LoVo (cell line): ENCODE data around the gene KHDRBS2.

ENCODE experiments used
- DNase-seq: peaks from one replicate; pipeline ENCODE4 v3.0.0-alpha.2; 2016; ENCODE audit warnings: low spot score

The KHDRBS2 gene

GRCh38 chr6:62175195-62175594 is 110.8 kb downstream of the KHDRBS2 start:
- no peak for DNase-seq

DNA sequence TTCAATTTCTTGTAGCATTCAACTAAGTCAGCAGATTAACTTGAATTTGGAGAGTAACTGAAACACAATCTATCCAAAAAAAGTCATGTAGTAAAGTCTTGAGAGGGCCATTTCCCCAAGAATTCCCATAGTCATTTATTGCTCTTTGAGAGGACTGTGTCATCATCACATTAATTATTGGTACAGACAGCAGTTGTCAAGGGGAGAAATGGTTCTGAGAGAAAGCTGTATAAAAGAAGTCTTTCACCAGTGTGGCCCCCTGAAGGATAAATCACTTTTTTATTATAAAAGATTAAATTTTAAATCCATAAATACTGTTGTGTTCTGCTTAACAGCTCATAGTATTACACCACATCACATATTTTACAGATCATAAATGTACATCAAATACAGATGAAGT is 111.5 kb downstream of the KHDRBS2 start:
- DNase-seq = no peak

GRCh38 chr6:62167736-62168135 is 118.3 kb downstream of the KHDRBS2 start:
- DNase-seq = no peak

GRCh38 chr6:62162858-62163257 is 123.2 kb downstream of the KHDRBS2 start:
- no peak for DNase-seq

DNA sequence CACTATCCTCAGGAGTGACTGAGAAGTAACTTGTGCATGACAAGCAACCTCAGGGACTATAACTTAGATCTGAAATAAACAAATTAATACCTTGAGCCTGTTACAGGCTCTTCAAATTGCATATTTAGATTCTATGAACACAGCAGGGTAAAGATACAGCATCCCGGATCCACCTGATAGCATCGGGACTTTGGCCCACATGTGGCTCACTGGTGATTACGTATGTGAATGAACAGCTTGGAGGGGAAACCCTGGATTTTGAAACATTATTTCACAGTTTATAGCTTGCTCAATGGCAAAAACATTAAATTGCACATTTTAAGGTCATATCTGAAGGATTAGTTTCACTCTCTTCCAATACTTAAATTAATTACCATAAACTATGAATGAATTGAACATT is 133.2 kb downstream of the KHDRBS2 start:
- no peak for DNase-seq

DNA sequence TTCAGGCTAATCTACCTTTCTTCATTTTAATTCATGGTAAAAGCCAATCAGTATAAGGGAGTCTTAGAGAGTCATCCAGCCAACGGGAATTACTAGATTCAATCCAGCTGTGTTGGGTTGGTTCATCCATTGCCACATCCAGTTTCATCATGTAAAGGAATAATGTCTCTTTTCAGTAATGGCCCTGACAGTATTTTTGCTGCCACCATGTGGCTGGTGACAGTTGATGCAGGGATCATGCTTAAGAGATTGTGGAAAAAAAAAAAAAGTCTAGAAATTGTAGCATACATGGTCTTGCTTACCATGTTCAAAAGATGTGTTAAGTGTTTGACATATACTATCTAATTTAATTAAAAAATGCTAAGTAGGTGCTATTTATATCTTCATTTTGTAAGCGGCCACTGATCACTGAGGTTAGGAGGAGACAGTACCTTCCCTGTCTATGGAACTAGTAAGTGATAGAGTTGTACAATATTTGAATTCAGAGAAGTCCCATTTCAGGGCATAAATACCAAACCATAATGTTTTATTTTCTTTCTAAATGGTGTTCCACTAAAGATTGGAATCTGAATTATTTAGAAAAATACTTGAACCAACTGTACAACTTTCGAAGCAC is 135.9 kb downstream of the KHDRBS2 start:
- peak; percentile 37 for DNase-seq

DNA sequence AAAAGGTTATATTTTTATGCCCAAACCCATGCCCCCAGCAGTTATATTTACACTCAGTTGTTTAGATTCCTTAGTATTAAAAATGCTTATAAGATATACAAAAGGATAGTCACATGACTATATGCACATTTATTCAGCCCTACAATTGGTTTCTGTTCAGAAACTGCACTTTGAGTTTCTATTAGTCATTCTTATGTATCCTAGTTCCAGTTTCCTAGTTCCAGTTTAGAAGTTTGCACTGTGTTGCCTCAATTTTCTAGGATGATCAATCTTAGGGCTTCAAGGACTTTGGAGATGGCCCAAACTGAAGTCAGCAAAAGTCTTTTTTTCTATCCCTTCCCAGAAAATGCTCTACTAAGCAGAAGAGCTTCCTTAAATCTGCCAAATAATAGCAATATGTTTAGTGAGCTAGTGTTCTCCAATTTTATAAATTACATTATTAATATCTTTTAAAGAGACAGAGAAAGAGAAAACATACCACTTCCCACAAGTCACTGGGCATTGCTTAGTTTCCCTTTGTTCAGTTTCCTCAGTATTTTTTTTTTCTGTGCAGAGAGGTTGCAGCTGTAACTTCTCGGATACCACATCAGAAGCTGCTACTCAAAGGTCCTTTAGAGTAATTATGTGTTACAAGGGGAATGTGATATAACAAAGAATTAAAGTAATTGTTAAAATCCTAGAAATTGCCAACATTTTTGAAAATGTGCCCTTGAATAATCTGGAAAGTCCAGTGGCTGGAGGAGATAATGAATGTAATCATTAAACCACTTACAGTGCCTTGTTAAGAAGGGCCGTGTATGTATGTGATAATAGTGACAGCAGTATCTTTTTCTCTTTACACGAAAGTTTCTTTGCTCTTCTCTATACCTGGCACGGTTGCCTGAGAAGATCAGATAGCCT is 138.8 kb downstream of the KHDRBS2 start:
- no peak for DNase-seq

GRCh38 chr6:62129127-62129526 is 156.9 kb downstream of the KHDRBS2 start:
- DNase-seq = no peak

- no peak for DNase-seq
Observed at GRCh38 chr6:62119401-62119800, 166.6 kb downstream of the KHDRBS2 start.

- DNase-seq = no peak
Observed at GRCh38 chr6:62103186-62103859, 182.7 kb downstream of the KHDRBS2 start.

DNA sequence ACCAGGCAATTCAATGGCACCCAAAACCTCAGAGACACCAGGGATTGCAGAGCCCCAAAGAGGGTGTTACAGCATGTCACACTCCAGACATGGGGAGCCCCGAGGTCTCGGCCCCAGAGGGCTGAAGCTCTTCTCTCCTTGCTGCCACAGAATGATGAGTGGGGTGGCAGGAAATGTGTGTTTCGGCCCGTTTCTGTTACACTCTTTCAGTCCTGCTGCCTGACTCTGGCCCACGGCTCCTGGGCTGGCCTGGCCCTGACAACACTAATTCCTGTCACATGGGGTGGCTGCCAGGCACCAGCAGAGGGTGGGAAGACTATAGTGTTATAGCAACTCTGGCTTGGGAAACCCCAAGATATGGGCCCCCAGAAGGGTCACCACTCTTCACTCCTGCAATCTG is 183.6 kb downstream of the KHDRBS2 start:
- no peak for DNase-seq

DNA sequence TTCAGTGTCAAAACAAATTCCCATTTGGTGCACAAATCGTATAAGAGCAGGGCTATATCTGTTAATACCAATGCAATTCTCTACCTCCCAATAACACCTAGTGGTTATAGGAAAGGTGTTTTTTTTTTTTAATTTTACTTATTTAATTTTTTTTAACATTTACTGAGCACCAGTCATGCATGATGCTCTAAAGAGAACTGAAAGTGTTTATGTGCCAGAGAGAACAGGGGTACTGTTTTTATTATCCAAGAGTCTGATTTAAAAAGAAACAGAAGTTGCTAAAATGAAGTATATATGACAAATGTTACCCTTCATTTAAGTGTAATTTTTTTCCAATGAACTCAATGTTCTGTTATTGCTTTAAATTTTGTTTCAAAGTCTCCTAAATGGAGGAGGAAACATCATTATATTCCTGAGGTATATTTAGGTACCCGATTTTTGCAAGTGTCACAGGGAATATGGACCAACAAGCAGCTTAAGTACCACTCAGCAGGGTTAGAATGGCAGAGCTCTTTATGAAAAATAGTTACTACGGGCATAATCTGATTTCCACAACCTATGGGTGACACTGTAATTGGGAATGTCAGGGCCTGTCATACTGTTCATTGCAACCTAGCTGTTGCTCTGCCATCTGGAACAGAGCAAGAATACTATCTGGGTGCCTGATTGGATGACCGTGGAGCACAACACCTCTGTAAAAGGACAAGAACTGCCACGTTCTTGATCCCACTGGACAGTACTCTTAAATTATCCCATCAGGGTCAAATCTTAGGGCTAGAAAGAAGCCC is 195.4 kb downstream of the KHDRBS2 start:
- DNase-seq = no peak

- no peak for DNase-seq
Observed at GRCh38 chr6:62089781-62090180, 196.2 kb downstream of the KHDRBS2 start.

DNA sequence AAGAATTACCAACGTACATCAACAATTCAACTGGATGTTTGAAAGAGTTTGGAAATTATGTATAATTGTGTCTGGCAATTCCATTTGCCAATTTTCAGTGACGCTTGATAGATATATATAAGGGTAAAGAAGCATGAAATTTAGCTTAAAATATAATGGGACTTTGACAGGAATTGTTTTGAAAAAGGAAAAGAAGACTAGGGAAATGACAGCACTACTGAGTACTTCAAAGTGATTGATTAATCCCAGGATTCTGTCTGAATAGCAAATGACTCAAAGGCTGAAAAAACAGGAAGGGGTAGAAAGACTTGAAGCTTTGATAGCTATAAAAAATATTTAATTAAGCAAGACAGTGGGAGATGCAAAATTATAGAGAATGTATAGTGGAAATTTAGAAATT is 200.0 kb downstream of the KHDRBS2 start:
- DNase-seq = no peak

- DNase-seq = no peak
Observed at GRCh38 chr6:62075869-62076268, 210.2 kb downstream of the KHDRBS2 start.

GRCh38 chr6:62059901-62060300 is 226.1 kb downstream of the KHDRBS2 start:
- no peak for DNase-seq

DNA sequence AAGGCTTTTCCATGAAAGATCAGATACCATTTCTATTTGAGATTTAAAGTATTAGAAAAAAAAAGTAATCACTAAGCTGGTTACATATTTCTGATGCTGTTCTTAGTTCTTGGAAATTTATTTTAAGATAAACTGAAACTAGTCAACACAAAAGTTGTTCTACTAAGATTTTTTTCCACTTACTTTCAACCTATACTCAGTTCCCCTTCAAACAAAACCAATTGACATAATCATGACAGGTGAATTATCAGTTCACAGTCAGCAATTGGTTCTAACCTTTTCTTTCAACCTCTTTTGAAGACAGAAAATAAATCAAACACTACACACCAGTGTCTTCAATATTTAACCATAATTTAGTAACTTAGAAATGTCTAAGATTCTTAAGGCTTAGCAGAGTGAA is 228.7 kb downstream of the KHDRBS2 start:
- no peak for DNase-seq

DNA sequence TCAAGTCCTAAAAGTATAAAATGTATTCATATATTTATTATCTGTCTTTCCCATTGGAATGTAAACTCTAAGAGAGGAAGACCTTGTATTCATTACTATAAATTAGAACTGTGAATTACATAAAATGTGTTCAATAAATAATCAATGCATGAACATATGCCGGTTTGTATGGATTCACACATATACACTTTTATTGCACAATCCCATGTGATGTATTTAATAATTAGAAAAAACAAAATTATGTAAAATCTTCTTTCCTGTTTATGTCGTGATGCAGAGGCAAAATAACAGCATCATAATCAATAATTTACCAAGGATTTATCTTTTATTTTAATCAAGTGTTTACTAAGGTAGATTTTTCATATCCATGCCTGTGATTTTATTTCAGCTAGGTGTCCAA is 240.5 kb downstream of the KHDRBS2 start:
- DNase-seq = no peak

DNA sequence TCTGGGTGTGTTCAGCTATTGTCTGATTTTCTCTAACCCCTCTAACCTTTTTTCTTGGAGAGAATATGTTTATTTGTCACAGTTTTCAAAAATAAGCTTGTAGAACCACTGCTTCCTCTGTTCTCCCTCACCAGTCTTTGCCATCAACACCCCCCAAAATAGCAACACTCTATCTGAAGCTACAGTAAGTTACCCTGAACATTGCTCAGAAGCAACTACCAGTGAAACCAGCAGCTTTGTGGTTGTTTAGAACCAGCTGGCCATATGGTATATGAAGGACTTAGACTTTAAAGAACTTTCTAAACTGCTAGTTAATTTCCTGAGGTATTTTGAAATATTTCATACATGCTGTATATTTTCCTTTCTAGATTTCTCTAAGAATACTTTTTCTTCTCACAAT is 242.9 kb downstream of the KHDRBS2 start:
- no peak for DNase-seq

GRCh38 chr6:62042429-62042828 is 243.6 kb downstream of the KHDRBS2 start:
- DNase-seq = no peak

- no peak for DNase-seq
Observed at GRCh38 chr6:62039605-62040004, 246.4 kb downstream of the KHDRBS2 start.

DNA sequence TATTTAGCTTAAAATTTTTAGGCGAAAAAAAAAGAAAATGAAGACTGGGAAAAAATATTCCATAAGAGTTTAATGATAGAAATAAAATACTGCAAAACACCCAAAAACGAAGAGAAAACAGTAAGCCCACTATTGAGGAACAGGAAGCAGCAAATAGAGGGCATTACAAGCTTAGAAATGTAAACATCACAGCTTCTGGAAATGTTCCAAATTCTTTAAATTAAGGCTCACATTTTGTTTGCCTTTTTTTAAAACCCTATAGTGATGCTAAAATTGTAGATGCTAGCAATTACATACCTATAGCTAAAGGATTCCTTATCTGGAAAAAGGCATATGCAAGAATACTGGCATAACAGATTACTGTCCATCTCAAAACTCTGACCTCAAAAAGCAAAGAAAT is 248.6 kb downstream of the KHDRBS2 start:
- no peak for DNase-seq
